ENCODE measurements around the gene EGFL7.
"Not testable (repeated sequence)": the region's sequence is repeated elsewhere in the genome, so short reads cannot be mapped to it uniquely, and the experiment has no call there.

DNA sequence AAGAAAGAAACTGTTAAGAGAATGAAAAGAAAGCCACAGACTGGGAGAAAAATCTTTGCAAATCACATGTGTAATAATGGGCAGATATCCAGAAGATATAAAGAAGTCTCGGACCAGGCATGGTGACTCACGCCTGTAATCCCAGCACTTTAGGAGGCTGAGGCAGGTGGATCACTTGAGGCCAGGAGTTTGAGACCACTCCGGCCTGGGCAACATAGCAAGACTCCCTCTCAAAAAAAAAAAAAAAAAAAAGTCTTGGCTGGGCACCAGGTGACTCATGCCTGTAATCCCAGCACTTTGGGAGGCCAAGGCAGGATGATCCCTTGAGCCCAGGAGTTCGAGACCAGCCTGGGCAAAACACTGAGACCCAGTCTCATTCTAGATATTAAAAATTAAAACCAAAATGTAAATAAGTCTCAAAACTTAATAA lies 48.5 kb downstream of the EGFL7 start:
- TF ChIP-seq GATA2 (CRISPR knock-in tag; IDR thresholded peaks at IDR 0.05); EP300 (IDR thresholded peaks at IDR 0.05; ENCODE audit: borderline replicate concordance in 1 of 2, low read depth in 1 of 2, low read length in 1 of 2); CHD2 (IDR thresholded peaks at IDR 0.05; ENCODE audit: low read length, partially characterized antibody); TAF1 (IDR thresholded peaks at IDR 0.05; ENCODE audit: borderline replicate concordance, low read depth, low read length); SIN3A (IDR thresholded peaks at IDR 0.05; ENCODE audit: borderline replicate concordance, low read depth, low read length): not testable (repeated sequence)
- TF ChIP-seq, protein P1, sequence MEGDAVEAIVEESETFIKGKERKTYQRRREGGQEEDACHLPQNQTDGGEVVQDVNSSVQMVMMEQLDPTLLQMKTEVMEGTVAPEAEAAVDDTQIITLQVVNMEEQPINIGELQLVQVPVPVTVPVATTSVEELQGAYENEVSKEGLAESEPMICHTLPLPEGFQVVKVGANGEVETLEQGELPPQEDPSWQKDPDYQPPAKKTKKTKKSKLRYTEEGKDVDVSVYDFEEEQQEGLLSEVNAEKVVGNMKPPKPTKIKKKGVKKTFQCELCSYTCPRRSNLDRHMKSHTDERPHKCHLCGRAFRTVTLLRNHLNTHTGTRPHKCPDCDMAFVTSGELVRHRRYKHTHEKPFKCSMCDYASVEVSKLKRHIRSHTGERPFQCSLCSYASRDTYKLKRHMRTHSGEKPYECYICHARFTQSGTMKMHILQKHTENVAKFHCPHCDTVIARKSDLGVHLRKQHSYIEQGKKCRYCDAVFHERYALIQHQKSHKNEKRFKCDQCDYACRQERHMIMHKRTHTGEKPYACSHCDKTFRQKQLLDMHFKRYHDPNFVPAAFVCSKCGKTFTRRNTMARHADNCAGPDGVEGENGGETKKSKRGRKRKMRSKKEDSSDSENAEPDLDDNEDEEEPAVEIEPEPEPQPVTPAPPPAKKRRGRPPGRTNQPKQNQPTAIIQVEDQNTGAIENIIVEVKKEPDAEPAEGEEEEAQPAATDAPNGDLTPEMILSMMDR (IDR thresholded peaks at IDR 0.05): not testable (repeated sequence)
- peak; percentile 22; the same call in 1 of the 2 replicates for TF ChIP-seq TCF12 (IDR thresholded peaks at IDR 0.05)
- TF ChIP-seq, protein P2, sequence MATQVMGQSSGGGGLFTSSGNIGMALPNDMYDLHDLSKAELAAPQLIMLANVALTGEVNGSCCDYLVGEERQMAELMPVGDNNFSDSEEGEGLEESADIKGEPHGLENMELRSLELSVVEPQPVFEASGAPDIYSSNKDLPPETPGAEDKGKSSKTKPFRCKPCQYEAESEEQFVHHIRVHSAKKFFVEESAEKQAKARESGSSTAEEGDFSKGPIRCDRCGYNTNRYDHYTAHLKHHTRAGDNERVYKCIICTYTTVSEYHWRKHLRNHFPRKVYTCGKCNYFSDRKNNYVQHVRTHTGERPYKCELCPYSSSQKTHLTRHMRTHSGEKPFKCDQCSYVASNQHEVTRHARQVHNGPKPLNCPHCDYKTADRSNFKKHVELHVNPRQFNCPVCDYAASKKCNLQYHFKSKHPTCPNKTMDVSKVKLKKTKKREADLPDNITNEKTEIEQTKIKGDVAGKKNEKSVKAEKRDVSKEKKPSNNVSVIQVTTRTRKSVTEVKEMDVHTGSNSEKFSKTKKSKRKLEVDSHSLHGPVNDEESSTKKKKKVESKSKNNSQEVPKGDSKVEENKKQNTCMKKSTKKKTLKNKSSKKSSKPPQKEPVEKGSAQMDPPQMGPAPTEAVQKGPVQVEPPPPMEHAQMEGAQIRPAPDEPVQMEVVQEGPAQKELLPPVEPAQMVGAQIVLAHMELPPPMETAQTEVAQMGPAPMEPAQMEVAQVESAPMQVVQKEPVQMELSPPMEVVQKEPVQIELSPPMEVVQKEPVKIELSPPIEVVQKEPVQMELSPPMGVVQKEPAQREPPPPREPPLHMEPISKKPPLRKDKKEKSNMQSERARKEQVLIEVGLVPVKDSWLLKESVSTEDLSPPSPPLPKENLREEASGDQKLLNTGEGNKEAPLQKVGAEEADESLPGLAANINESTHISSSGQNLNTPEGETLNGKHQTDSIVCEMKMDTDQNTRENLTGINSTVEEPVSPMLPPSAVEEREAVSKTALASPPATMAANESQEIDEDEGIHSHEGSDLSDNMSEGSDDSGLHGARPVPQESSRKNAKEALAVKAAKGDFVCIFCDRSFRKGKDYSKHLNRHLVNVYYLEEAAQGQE (IDR thresholded peaks at IDR 0.05; ENCODE audit: low read depth, low read length): not testable (repeated sequence)
- TF ChIP-seq NFIC (IDR thresholded peaks at IDR 0.05; ENCODE audit: borderline replicate concordance): peak; percentile 70

All from SK-N-SH (cell line).